BLaER1 (cell line): ENCODE measurements around the gene SLC5A10.
"Not testable (repeated sequence)": the region's sequence is repeated elsewhere in the genome, so short reads cannot be mapped to it uniquely, and the experiment has no call there.

Experiments
- H3K27ac ChIP-seq: shearing (Covaris generic); formaldehyde crosslinking; 2 replicates; pipeline ENCODE4 v1.8.1; 2022
- H3K27me3 ChIP-seq: shearing (Covaris generic); formaldehyde crosslinking; 2 replicates; pipeline ENCODE4 v1.8.1; 2022
- H3K36me3 ChIP-seq: shearing (Covaris generic); formaldehyde crosslinking; 2 replicates; pipeline ENCODE4 v1.8.1; 2022
- H3K4me1 ChIP-seq: shearing (Covaris generic); formaldehyde crosslinking; 2 replicates; pipeline ENCODE4 v1.8.1; 2022
- H3K4me2 ChIP-seq: shearing (Covaris generic); formaldehyde crosslinking; 2 replicates; pipeline ENCODE4 v1.8.1; 2022
- H3K4me3 ChIP-seq: shearing (Covaris generic); formaldehyde crosslinking; 2 replicates; pipeline ENCODE4 v1.8.1; 2022
- H3K9ac ChIP-seq: shearing (Covaris generic); formaldehyde crosslinking; 2 replicates; pipeline ENCODE4 v1.8.1; 2022
- H3K9me3 ChIP-seq: shearing (Covaris generic); formaldehyde crosslinking; 2 replicates; pipeline ENCODE4 v1.8.1; 2022
- H4K20me1 ChIP-seq: shearing (Covaris generic); formaldehyde crosslinking; 2 replicates; pipeline ENCODE4 v1.8.1; 2022
- Cebpa-rat ChIP-seq: shearing (Covaris generic); IDR thresholded peaks from 2 replicates; pipeline ENCODE4 v1.8.1; 2022

Gene SLC5A10

DNA sequence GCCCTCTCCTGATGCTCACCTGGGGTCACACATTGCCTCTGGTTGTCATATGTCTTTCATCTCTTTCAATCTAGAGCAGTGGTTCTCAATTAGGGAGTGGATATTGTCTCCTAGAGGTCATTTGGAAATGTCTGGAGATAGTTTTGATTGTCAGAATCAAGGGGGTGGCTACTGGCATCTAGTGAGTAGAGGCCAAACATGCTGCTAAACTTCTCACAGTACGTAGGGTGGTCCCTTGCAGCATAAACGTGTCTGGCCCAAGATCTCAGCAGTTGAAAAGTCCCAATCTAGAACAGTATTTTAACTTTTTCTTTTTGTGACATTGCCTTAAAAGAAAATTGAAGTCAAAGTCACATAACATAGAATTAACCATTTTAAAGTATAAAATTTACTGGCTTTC lies 30.5 kb upstream of the SLC5A10 start:
- no peak for TF ChIP-seq Cebpa-rat
- Histone ChIP-seq H3K9ac (peak overlapping the region; percentile 42; the same call in 1 of the 2 replicates), H3K9me3 (no peaks in the 10 kb centered on the region), H4K20me1 (no peaks in the 10 kb centered on the region), H3K36me3 (peaks cover 59% of the 10 kb centered on the region), H3K27me3 (no peaks in the 10 kb centered on the region), H3K4me3 (no peak overlapping the region), H3K4me2 (peak overlapping the region; percentile 78), H3K27ac (peak overlapping the region; percentile 51; the same call in 1 of the 2 replicates), H3K4me1 (peaks cover 60% of the 10 kb centered on the region)

DNA sequence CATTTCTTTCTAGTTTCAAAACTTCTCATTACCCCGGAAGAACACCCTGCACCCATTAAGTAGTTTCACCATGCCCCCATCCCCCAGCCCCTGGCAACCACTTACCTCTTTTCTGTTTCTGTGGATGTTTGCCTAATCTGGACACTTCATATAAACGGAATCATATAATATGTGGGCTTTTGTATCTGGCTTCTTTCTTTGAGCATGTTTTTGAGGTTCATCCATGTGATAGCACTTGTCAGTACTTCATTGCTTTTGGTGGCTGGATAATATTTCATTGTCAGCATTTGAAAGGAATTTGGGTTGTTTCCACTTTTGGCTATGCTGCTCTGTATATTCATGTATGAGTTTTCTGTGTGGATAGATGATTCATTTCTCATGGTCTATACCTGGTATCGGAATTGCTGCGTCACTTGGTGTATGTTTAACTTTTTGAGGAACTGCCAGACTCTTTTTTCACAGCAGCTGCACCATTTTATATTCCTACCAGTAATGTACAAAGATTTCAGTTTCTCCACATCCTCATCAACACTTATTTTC lies 30.0 kb upstream of the SLC5A10 start:
- no peaks in the 10 kb centered on the region for H3K9me3 ChIP-seq
- no peak overlapping the region for H3K9ac ChIP-seq
- H3K4me2 ChIP-seq = peak overlapping the region; percentile 78
- no peaks in the 10 kb centered on the region for H3K27me3 ChIP-seq
- no peak overlapping the region for H3K4me3 ChIP-seq
- H4K20me1 ChIP-seq = no peaks in the 10 kb centered on the region
- peaks cover 59% of the 10 kb centered on the region for H3K36me3 ChIP-seq
- peaks cover 57% of the 10 kb centered on the region for H3K4me1 ChIP-seq
- H3K27ac ChIP-seq = peak overlapping the region; percentile 51; the same call in 1 of the 2 replicates
- TF ChIP-seq Cebpa-rat = no peak

DNA sequence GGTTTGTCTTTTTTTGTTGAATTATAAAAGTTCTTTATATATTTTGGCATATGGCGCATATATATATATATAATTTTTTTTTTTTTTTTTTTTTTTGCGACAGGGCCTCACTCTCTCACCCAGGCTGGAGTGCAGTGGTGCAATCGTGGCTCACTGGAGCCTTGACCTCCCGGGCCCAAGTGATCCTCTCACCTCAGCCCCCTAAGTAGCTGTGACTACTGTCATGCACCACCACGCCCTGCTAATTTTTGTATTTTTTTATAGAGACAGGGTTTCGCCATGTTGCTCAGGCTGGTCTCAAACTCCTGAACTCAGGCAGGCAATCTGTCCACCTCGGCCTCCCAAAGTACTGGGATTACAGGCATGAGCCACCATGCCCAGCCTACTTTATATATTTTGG lies 29.4 kb upstream of the SLC5A10 start:
- H4K20me1 ChIP-seq, H3K4me3 ChIP-seq, H3K27me3 ChIP-seq, H3K9ac ChIP-seq, H3K27ac ChIP-seq, H3K9me3 ChIP-seq: not testable (repeated sequence)
- Histone ChIP-seq H3K4me1 (peaks cover 51% of the 10 kb centered on the region), H3K36me3 (peaks cover 59% of the 10 kb centered on the region), H3K4me2 (peak overlapping the region; percentile 78; the same call in 1 of the 2 replicates)

DNA sequence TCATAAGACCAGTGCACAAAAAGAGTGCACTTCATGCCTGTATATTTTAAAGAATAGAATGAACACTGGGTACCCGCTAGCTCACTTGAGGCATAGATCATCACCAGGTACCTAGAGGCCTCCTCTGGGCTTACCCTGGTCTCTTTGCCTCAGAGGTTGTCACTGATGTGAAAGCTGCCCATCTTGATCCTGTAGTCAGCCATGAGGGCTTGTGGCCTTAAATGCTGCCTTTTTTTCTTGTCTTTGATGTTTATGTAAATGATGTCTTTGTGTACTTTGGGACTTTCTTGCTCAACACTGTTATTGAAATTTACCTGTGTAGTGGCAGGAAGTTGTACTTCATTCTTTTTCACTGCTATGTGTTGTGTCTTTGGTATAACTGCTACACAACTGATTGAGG lies 26.8 kb upstream of the SLC5A10 start:
- H3K27ac ChIP-seq = no peak overlapping the region
- no peaks in the 10 kb centered on the region for H3K9me3 ChIP-seq
- peaks cover 34% of the 10 kb centered on the region for H3K4me1 ChIP-seq
- H3K36me3 ChIP-seq = peaks cover 69% of the 10 kb centered on the region
- no peaks in the 10 kb centered on the region for H3K27me3 ChIP-seq
- H3K4me2 ChIP-seq = no peak overlapping the region
- H3K4me3 ChIP-seq = no peak overlapping the region
- no peak overlapping the region for H3K9ac ChIP-seq
- no peak for TF ChIP-seq Cebpa-rat
- H4K20me1 ChIP-seq = no peaks in the 10 kb centered on the region

DNA sequence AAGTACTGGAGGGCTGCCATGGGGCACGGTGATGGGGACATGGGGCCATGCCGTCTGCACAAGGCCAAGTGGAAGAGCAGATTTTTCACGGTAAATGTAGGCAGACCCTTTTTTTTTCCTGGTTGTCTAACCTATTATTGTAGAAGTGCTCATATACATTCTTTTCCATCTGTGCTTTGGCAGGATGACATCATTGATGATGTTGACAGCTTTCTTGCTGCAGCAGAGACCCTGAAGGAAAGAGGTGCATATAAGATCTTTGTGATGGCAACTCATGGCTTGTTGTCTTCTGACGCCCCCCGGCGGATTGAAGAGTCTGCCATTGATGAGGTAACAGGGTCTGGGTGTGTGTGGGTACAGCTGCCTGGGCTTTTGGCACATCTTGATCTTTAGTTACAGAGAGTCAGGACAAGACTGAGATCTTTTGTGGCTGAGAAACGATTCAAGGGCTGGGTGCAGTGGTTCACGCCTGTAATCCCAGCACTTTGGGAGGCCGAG lies 23.3 kb upstream of the SLC5A10 start:
- H3K4me1 ChIP-seq = peaks cover 26% of the 10 kb centered on the region
- no peak for TF ChIP-seq Cebpa-rat

DNA sequence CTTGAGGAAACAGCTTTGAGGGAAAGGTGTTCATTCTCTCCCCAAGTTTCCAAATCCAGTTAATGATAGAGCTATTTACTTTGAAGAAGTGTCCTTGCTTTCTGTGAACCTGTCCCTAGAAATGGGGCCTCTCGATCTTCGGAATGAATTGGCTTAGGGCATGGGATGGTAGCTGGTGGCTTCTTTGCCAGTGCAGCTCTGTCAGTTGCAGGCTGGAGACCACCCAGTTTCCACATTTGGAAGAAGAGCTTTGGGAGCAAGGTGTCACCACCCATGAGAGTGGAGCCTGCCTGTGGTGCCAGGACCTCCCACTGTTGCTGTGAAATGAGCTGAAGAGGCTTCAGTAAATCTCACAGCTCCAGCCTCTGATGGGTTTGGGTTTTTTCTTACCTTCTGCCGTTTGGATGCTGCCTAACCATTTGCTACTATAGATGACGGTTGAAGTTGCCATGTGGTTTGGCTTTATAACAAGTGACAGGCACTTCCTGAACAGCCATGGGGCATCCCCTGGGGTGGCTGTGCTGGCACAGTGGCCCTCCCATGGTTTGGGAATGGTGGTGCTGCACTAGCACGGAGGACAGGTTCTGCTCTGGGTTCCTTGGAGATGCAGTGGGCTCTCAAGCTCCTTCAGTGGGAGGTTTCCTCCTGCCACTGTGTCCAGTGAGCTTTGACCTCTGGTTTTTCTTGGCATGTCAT lies 19.5 kb upstream of the SLC5A10 start:
- peaks cover 39% of the 10 kb centered on the region for H3K36me3 ChIP-seq
- H3K27me3 ChIP-seq = no peaks in the 10 kb centered on the region
- 0 out of 2 replicates have a peak overlapping the region, but pooled peaks have one; percentile 7 for H3K9ac ChIP-seq
- H3K4me1 ChIP-seq = peaks cover 19% of the 10 kb centered on the region
- H3K4me3 ChIP-seq = no peak overlapping the region
- peak overlapping the region; percentile 58 for H3K27ac ChIP-seq
- no peaks in the 10 kb centered on the region for H3K9me3 ChIP-seq
- H3K4me2 ChIP-seq = peak overlapping the region; percentile 71
- H4K20me1 ChIP-seq = no peaks in the 10 kb centered on the region
- TF ChIP-seq Cebpa-rat = no peak

More for the DNA sequence above, 23.3 kb upstream of the SLC5A10 start:
- Histone ChIP-seq H3K4me3 (no peak overlapping the region), H4K20me1 (no peaks in the 10 kb centered on the region), H3K9ac (no peak overlapping the region), H3K27me3 (no peaks in the 10 kb centered on the region), H3K4me2 (no peak overlapping the region), H3K9me3 (no peaks in the 10 kb centered on the region), H3K27ac (no peak overlapping the region), H3K36me3 (peaks cover 75% of the 10 kb centered on the region)

DNA sequence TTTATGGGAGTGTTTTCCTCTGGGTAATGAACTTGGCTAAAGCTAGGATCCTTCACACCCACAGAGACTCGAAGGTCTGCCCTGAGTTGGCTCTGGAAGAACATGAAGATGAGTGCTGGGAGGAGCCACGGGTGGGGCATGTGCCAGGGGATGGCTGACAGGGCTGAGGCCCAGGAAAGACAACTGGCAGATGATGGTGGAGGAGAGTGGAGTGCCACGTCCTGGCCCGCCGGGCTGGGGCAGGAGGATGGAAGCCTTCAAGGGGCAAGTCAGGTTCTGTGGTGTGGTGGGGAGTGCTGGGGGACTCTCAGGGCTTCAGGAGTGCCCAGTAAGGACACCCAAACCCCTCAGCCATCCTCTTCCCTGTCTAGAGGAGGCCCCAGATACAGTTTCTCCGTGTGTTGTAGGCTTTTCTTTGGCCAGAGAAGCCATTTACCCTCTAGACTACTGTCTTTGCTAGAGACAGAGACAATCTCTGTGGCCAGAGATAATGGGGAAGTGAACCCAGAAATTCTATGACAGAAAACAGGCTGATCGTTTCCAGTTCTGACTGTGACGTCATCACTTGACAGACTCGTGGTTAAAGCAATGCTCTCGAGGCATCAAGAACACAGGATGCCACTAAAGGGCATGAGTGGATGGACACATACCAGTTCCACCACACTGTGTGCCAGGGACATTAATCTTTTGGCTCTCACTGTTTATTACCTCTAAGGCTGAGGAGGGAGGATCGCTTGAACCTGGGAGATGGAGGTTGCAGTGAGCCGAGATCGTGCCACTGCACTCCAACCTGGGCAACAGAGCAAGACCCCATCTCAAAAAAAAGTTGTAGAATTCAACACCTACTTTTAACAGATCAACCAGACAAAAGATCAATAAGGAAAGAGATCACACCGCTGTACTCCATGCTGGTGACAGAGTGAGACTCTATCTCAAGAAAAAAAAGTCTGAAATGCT lies 18.6 kb upstream of the SLC5A10 start:
- Histone ChIP-seq H3K9me3 (no peaks in the 10 kb centered on the region), H3K27me3 (no peaks in the 10 kb centered on the region), H4K20me1 (no peaks in the 10 kb centered on the region), H3K27ac (peak overlapping the region; percentile 58; the same call in 1 of the 2 replicates), H3K4me3 (no peak overlapping the region), H3K36me3 (peaks cover 30% of the 10 kb centered on the region), H3K4me2 (peak overlapping the region; percentile 71), H3K9ac (no peak overlapping the region), H3K4me1 (peaks cover 19% of the 10 kb centered on the region)
- no peak for TF ChIP-seq Cebpa-rat

DNA sequence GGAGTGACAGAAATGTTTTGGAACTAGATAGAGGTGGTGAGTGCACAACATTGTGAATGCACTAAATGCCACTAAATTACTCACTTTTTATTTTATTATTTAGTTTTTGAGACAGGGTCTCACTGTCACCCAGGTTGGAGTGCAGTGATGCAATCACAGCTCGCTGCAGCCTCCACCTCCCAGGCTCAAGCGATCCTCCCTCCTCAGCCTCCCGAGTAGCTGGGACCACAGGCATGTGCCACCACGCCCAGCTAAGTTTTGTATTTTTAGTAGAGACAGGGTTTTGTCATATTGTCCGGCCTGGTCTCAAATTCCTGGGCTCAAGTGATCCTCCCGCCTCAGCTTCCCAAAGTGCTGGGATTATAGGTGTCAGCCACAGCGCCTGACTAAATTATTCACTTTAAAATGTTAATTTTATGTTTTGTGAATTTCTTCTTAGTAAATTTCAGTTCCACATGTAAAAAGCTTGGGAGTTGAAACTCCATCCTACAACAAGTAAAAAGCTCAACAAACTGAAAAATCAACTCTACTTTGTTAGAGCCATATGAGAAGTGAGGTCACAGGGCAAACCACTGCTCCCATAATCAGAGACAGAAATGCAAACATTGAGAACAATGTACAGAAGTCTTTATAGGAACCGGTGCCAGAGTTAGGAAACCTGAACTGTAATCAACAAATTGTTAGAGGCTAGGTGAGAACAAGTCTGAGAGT lies 13.8 kb upstream of the SLC5A10 start:
- H3K4me2 ChIP-seq = no peak overlapping the region
- no peak for TF ChIP-seq Cebpa-rat

DNA sequence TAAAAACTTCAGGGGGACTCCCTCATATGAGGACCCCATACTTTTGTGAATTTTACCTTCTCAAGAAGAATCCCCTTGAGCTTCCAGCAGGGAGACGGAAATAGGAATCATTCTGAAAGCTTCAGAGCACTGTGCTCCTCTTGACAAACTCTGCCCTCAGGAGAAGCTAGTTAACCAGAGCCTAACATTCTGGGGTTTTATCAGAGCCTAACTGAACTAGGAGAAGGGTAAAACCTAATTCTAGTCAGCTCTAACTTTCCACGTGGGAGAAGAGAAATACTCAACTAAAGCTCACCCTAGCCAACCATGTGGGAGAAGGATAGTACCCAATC lies 13.3 kb upstream of the SLC5A10 start:
- Histone ChIP-seq H4K20me1 (no peaks in the 10 kb centered on the region), H3K9me3 (no peaks in the 10 kb centered on the region), H3K4me3 (no peak overlapping the region), H3K4me2 (no peak overlapping the region), H3K4me1 (no peaks in the 10 kb centered on the region), H3K9ac (no peak overlapping the region), H3K36me3 (no peaks in the 10 kb centered on the region), H3K27ac (no peak overlapping the region), H3K27me3 (no peaks in the 10 kb centered on the region)
- no peak for TF ChIP-seq Cebpa-rat

More for the DNA sequence above, 13.8 kb upstream of the SLC5A10 start:
- Histone ChIP-seq H3K27me3 (no peaks in the 10 kb centered on the region), H3K36me3 (no peaks in the 10 kb centered on the region), H3K9me3 (no peaks in the 10 kb centered on the region), H4K20me1 (no peaks in the 10 kb centered on the region), H3K9ac (no peak overlapping the region), H3K4me3 (no peak overlapping the region), H3K4me1 (peaks cover 5% of the 10 kb centered on the region), H3K27ac (no peak overlapping the region)
